HEK293T (cell line): ENCODE data around the gene NDOR1.

Experiments
- ARNT ChIP-seq: fragments of 450-650 bp; IDR thresholded peaks from 2 replicates; pipeline ENCODE4 v1.6.1; 2017; ENCODE audit warnings: mild to moderate bottlenecking
- BHLHE40 ChIP-seq: fragments of 450-650 bp; IDR thresholded peaks from 2 replicates; pipeline ENCODE4 v1.6.1; 2016; ENCODE audit warnings: mild to moderate bottlenecking, moderate library complexity, borderline replicate concordance
- ELF4 ChIP-seq: fragments of 450-650 bp; IDR thresholded peaks from 2 replicates; pipeline ENCODE4 v1.6.1; 2017; ENCODE audit warnings: antibody characterized with exemption
- FOXA1 ChIP-seq: fragments of 450-650 bp; IDR thresholded peaks from 2 replicates; pipeline ENCODE4 v1.6.1; 2016; ENCODE audit warnings: mild to moderate bottlenecking
- FOXK2 ChIP-seq: fragments of 450-650 bp; IDR thresholded peaks from 2 replicates; pipeline ENCODE4 v1.6.1; 2016; ENCODE audit warnings: mild to moderate bottlenecking
- FOXM1 ChIP-seq: fragments of 450-650 bp; IDR thresholded peaks from 2 replicates; pipeline ENCODE4 v1.6.1; 2017; ENCODE audit warnings: mild to moderate bottlenecking, borderline replicate concordance
- HDGF ChIP-seq: fragments of 450-650 bp; IDR thresholded peaks from 2 replicates; pipeline ENCODE4 v1.6.1; 2017; ENCODE audit warnings: antibody characterized with exemption, borderline replicate concordance
- SP1 ChIP-seq: fragments of 450-650 bp; IDR thresholded peaks from 2 replicates; pipeline ENCODE4 v1.6.1; 2017
- TF ChIP-seq, protein P1 (sequence below): fragments of 450-650 bp; IDR thresholded peaks from 2 replicates; pipeline ENCODE4 v1.6.1; 2016

GRCh38 chr9:137236238-137236935 is 30.9 kb downstream of the NDOR1 start:
- TF ChIP-seq HDGF (no peak), BHLHE40 (no peak), ARNT (peak; percentile 42; the same call in 1 of the 2 replicates), FOXK2 (no peak), SP1 (no peak), FOXM1 (peak; percentile 79), FOXA1 (no peak), ELF4 (no peak)
- TF ChIP-seq, protein P1, sequence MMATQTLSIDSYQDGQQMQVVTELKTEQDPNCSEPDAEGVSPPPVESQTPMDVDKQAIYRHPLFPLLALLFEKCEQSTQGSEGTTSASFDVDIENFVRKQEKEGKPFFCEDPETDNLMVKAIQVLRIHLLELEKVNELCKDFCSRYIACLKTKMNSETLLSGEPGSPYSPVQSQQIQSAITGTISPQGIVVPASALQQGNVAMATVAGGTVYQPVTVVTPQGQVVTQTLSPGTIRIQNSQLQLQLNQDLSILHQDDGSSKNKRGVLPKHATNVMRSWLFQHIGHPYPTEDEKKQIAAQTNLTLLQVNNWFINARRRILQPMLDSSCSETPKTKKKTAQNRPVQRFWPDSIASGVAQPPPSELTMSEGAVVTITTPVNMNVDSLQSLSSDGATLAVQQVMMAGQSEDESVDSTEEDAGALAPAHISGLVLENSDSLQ: no peak
